Astrocyte (in vitro differentiated cells and primary cell): ENCODE results near the gene LBP.

Experiments used
- CTCF ChIP-seq: IDR thresholded peaks from 2 replicates; pipeline ENCODE4 v1.5.1; 2011; ENCODE audit warnings: low read depth, mild to moderate bottlenecking, inconsistent platforms, low read length, moderate library complexity; ENCODE audit not compliant: insufficient read depth
- EZH2 ChIP-seq: IDR thresholded peaks from 2 replicates; pipeline ENCODE4 v1.6.1; 2012; ENCODE audit warnings: mild to moderate bottlenecking, low read length, inconsistent platforms; ENCODE audit not compliant: insufficient read depth

- peak; percentile 18 for TF ChIP-seq CTCF
- TF ChIP-seq EZH2: no peak
These were observed 41.3 kb upstream of the LBP start for GRCh38 chr20:38304845-38305447.
